A549 (cell line): Measurements from ENCODE around the gene RPS8.

Experiments
- HOXA7 ChIP-seq: fragments of 250-450 bp; sonication (Bioruptor Pico); IDR thresholded peaks from 2 replicates; pipeline ENCODE4 v1.5.0; 2020; ENCODE audit warnings: mild to moderate bottlenecking, moderate library complexity
- NR3C1 ChIP-seq: fragments of >200 bp; sonication (Bioruptor Twin); formaldehyde crosslinking; IDR thresholded peaks from 3 replicates; pipeline ENCODE4 v1.6.1; 2017
- POLR2A ChIP-seq: IDR thresholded peaks from 2 replicates; pipeline ENCODE4 v1.6.1; 2012; ENCODE audit warnings: mild to moderate bottlenecking, low read length
- RAD21 ChIP-seq, 2 experiments: fragments of >200 bp in 1 of 2; sonication (Bioruptor Twin) in 1 of 2; formaldehyde crosslinking in 1 of 2; IDR thresholded peaks in 1 of 2; conservative IDR thresholded peaks in 1 of 2; 2 replicates in 1 of 2; 3 replicates in 1 of 2; pipeline ENCODE4 v1.6.1; 2012 to 2018; ENCODE audit warnings: inconsistent platforms in 1 of 2
- RFX5 ChIP-seq: fragments of 450-650 bp; IDR thresholded peaks from 2 replicates; pipeline ENCODE4 v1.7.1; 2014; ENCODE audit warnings: antibody characterized with exemption, mild to moderate bottlenecking, moderate library complexity
- TP53 ChIP-seq: fragments of 250-450 bp; sonication (Bioruptor Pico); IDR thresholded peaks from 2 replicates; pipeline ENCODE4 v1.5.0; 2021; ENCODE audit warnings: mild to moderate bottlenecking, moderate library complexity
- ZNF302 ChIP-seq: fragments of 250-450 bp; sonication (Bioruptor Pico); IDR thresholded peaks from 2 replicates; pipeline ENCODE4 v1.9.0; 2021; ENCODE audit warnings: inconsistent platforms, mild to moderate bottlenecking, moderate library complexity
- TF ChIP-seq, protein P1 (sequence below): fragments of >200 bp; sonication (Bioruptor Twin); formaldehyde crosslinking; IDR thresholded peaks from 3 replicates; pipeline ENCODE4 v1.5.1; 2016
- TF ChIP-seq, protein P2 (sequence below): fragments of 200-600 bp; sonication (generic); IDR thresholded peaks from 2 replicates; pipeline ENCODE4 v1.6.1; 2016; ENCODE audit warnings: antibody characterized with exemption, mild to moderate bottlenecking, moderate library complexity
- TF ChIP-seq, protein P3 (sequence below): IDR thresholded peaks from 2 replicates; pipeline ENCODE4 v1.6.1; 2012

DNA sequence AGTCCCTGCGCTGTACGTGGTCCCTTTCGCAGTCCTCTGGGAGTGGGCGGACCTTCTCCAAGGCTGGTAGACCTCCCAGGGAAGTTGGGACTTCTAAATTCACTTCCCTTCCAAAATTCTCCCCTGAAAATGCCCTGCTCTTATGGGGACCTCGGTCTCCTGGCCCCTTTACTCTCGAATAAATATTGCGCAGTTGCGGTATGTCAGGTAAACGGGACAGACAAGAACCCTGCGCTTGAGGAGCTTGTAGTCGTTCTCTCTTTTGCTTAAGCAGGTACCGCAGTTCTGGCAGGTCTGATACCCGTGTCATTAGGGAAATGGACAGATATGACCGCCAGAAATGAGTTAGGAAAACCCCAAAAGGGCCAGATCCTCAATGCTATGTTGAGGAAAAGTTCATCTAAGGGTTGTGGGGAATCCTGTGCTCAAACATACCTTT is 35.1 kb upstream of the RPS8 start:
- TF ChIP-seq RAD21 (conservative IDR thresholded peaks at IDR 0.05 in 1 of 2, IDR thresholded peaks at IDR 0.05 in 1 of 2) (no peak), HOXA7 (CRISPR knock-in tag) (no peak), TP53 (no peak), ZNF302 (CRISPR knock-in tag) (no peak), POLR2A (no peak), NR3C1 (no peak), RFX5 (no peak)
- TF ChIP-seq, protein P1, sequence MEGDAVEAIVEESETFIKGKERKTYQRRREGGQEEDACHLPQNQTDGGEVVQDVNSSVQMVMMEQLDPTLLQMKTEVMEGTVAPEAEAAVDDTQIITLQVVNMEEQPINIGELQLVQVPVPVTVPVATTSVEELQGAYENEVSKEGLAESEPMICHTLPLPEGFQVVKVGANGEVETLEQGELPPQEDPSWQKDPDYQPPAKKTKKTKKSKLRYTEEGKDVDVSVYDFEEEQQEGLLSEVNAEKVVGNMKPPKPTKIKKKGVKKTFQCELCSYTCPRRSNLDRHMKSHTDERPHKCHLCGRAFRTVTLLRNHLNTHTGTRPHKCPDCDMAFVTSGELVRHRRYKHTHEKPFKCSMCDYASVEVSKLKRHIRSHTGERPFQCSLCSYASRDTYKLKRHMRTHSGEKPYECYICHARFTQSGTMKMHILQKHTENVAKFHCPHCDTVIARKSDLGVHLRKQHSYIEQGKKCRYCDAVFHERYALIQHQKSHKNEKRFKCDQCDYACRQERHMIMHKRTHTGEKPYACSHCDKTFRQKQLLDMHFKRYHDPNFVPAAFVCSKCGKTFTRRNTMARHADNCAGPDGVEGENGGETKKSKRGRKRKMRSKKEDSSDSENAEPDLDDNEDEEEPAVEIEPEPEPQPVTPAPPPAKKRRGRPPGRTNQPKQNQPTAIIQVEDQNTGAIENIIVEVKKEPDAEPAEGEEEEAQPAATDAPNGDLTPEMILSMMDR: no peak
- TF ChIP-seq, protein P2, sequence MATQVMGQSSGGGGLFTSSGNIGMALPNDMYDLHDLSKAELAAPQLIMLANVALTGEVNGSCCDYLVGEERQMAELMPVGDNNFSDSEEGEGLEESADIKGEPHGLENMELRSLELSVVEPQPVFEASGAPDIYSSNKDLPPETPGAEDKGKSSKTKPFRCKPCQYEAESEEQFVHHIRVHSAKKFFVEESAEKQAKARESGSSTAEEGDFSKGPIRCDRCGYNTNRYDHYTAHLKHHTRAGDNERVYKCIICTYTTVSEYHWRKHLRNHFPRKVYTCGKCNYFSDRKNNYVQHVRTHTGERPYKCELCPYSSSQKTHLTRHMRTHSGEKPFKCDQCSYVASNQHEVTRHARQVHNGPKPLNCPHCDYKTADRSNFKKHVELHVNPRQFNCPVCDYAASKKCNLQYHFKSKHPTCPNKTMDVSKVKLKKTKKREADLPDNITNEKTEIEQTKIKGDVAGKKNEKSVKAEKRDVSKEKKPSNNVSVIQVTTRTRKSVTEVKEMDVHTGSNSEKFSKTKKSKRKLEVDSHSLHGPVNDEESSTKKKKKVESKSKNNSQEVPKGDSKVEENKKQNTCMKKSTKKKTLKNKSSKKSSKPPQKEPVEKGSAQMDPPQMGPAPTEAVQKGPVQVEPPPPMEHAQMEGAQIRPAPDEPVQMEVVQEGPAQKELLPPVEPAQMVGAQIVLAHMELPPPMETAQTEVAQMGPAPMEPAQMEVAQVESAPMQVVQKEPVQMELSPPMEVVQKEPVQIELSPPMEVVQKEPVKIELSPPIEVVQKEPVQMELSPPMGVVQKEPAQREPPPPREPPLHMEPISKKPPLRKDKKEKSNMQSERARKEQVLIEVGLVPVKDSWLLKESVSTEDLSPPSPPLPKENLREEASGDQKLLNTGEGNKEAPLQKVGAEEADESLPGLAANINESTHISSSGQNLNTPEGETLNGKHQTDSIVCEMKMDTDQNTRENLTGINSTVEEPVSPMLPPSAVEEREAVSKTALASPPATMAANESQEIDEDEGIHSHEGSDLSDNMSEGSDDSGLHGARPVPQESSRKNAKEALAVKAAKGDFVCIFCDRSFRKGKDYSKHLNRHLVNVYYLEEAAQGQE: no peak
- TF ChIP-seq, protein P3, sequence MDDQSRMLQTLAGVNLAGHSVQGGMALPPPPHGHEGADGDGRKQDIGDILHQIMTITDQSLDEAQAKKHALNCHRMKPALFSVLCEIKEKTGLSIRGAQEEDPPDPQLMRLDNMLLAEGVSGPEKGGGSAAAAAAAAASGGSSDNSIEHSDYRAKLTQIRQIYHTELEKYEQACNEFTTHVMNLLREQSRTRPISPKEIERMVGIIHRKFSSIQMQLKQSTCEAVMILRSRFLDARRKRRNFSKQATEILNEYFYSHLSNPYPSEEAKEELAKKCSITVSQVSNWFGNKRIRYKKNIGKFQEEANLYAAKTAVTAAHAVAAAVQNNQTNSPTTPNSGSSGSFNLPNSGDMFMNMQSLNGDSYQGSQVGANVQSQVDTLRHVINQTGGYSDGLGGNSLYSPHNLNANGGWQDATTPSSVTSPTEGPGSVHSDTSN: no peak
